ENCODE data around the gene PPAN. TPM values are rescaled to one million over a fixed set of nuclear protein-coding genes. Genes with fewer than 3 reads are reported as not detected.
A peak's percentile ranks its signal among the peaks of the same experiment; 100 is the strongest.

The PPAN gene
- total RNA-seq, 1 donor, result 19.2 TPM

DNA sequence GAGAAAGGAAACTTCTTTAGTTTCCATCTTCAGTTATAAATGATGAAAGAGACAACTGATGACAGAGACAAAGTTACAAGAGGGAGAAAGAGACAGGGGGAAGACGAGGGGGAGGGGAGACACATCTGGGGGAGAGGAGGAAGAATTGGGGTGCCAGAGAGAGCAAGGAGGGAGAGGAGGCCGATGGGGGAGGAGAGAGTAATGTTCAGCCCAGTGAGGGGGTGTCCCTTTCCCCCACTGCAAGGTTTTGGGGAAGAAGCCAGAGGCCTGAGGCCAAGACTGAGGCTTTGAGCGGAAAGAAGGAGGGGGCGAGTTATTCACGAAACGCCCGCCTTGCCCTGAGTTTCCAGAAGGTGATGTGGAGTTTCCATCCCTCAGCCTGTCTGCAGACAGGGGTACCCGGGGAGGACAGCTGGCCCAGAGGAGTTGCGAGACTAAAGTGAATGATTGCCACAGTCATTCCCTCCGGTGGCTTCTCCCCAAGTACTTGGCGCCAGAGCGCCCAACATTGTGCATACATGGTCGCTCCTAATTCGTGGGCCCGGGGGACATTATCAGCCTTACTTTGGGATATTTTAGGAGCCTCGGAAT lies 558 bp upstream of the PPAN start:
- H3K36me3 ChIP-seq (ENCODE audit: insufficient read depth, low read length), result peaks cover 30% of the 10 kb centered on the region
- peaks cover 10% of the 10 kb centered on the region for H3K4me1 ChIP-seq (ENCODE audit: insufficient read depth, low read length)
- peak overlapping the region; percentile 94 for H3K4me2 ChIP-seq (ENCODE audit: insufficient read depth, low read length)
- H3K27ac ChIP-seq (ENCODE audit: low read depth, low read length), result no peak overlapping the region
- peak overlapping the region; percentile 93 for H3K4me3 ChIP-seq (ENCODE audit: insufficient read depth, low read length)
- no peak for TF ChIP-seq CTCF (IDR thresholded peaks at IDR 0.05; ENCODE audit: extremely low read depth, low read depth, low read length)
- no peak for DNase-seq (ENCODE audit: insufficient read length, low spot score, missing footprints)
- H2AFZ ChIP-seq (ENCODE audit: low read length), result peak overlapping the region; percentile 48
- peaks cover 29% of the 10 kb centered on the region for H3K79me2 ChIP-seq (ENCODE audit: insufficient read depth, low read length)
- H3K27me3 ChIP-seq (ENCODE audit: insufficient read depth, low read length), result no peaks in the 10 kb centered on the region
- no peaks in the 10 kb centered on the region for H3K9me3 ChIP-seq (ENCODE audit: low read depth, low read length)
- H4K20me1 ChIP-seq (ENCODE audit: insufficient read depth, low read length), result peaks cover 2% of the 10 kb centered on the region

GRCh38 chr19:10107254-10107653 lies 1.1 kb downstream of the PPAN start:
- peak overlapping the region; percentile 93 for H3K4me3 ChIP-seq (ENCODE audit: insufficient read depth, low read length)
- peak; percentile 61 for DNase-seq (ENCODE audit: insufficient read length, low spot score, missing footprints)
- no peaks in the 10 kb centered on the region for H3K27me3 ChIP-seq (ENCODE audit: insufficient read depth, low read length)
- no peak overlapping the region for H2AFZ ChIP-seq (ENCODE audit: low read length)
- no peak for TF ChIP-seq CTCF (IDR thresholded peaks at IDR 0.05; ENCODE audit: extremely low read depth, low read depth, low read length)
- peak overlapping the region; percentile 88 for H3K27ac ChIP-seq (ENCODE audit: low read depth, low read length)
- peaks cover 6% of the 10 kb centered on the region for H4K20me1 ChIP-seq (ENCODE audit: insufficient read depth, low read length)
- H3K4me2 ChIP-seq (ENCODE audit: insufficient read depth, low read length), result peak overlapping the region; percentile 94
- peaks cover 39% of the 10 kb centered on the region for H3K36me3 ChIP-seq (ENCODE audit: insufficient read depth, low read length)
- peaks cover 10% of the 10 kb centered on the region for H3K4me1 ChIP-seq (ENCODE audit: insufficient read depth, low read length)
- peaks cover 29% of the 10 kb centered on the region for H3K79me2 ChIP-seq (ENCODE audit: insufficient read depth, low read length)
- H3K9me3 ChIP-seq (ENCODE audit: low read depth, low read length), result no peaks in the 10 kb centered on the region

GRCh38 chr19:10107817-10108367 lies 1.7 kb downstream of the PPAN start:
- H3K27me3 ChIP-seq (ENCODE audit: insufficient read depth, low read length), result no peaks in the 10 kb centered on the region
- H3K4me3 ChIP-seq (ENCODE audit: insufficient read depth, low read length), result no peak overlapping the region
- DNase-seq (ENCODE audit: insufficient read length, low spot score, missing footprints), result peak; percentile 13
- H3K36me3 ChIP-seq (ENCODE audit: insufficient read depth, low read length), result peaks cover 39% of the 10 kb centered on the region
- peaks cover 6% of the 10 kb centered on the region for H4K20me1 ChIP-seq (ENCODE audit: insufficient read depth, low read length)
- H3K4me2 ChIP-seq (ENCODE audit: insufficient read depth, low read length), result no peak overlapping the region
- no peaks in the 10 kb centered on the region for H3K9me3 ChIP-seq (ENCODE audit: low read depth, low read length)
- no peak for TF ChIP-seq CTCF (IDR thresholded peaks at IDR 0.05; ENCODE audit: extremely low read depth, low read depth, low read length)
- peaks cover 29% of the 10 kb centered on the region for H3K79me2 ChIP-seq (ENCODE audit: insufficient read depth, low read length)
- peaks cover 10% of the 10 kb centered on the region for H3K4me1 ChIP-seq (ENCODE audit: insufficient read depth, low read length)
- H3K27ac ChIP-seq (ENCODE audit: low read depth, low read length), result no peak overlapping the region
- no peak overlapping the region for H2AFZ ChIP-seq (ENCODE audit: low read length)

DNA sequence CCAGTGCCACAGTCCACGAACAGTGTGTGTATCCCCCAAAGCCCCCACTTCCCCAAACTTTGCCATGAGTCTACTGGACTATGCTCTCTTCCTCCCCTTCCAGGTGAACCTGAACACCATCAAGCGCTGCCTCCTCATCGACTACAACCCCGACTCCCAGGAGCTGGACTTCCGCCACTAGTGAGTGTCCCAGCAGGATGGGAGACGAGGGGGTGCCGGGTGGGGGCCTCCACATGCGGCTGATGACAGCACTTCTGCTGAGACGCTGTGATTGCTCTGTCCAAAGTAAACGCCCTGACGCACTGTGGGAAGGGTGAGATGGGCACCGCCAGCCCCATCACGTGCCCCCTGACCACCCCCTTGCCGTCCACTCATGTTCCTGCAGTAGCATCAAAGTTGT lies 3.4 kb downstream of the PPAN start:
- H3K79me2 ChIP-seq (ENCODE audit: insufficient read depth, low read length), result peaks cover 29% of the 10 kb centered on the region
- no peak overlapping the region for H3K27ac ChIP-seq (ENCODE audit: low read depth, low read length)
- H3K27me3 ChIP-seq (ENCODE audit: insufficient read depth, low read length), result no peaks in the 10 kb centered on the region
- H3K4me1 ChIP-seq (ENCODE audit: insufficient read depth, low read length), result peaks cover 10% of the 10 kb centered on the region
- H3K4me3 ChIP-seq (ENCODE audit: insufficient read depth, low read length), result no peak overlapping the region
- DNase-seq (ENCODE audit: insufficient read length, low spot score, missing footprints), result peak; percentile 54
- no peak overlapping the region for H2AFZ ChIP-seq (ENCODE audit: low read length)
- no peaks in the 10 kb centered on the region for H3K9me3 ChIP-seq (ENCODE audit: low read depth, low read length)
- peaks cover 43% of the 10 kb centered on the region for H3K36me3 ChIP-seq (ENCODE audit: insufficient read depth, low read length)
- no peak overlapping the region for H3K4me2 ChIP-seq (ENCODE audit: insufficient read depth, low read length)
- peaks cover 6% of the 10 kb centered on the region for H4K20me1 ChIP-seq (ENCODE audit: insufficient read depth, low read length)
- no peak for TF ChIP-seq CTCF (IDR thresholded peaks at IDR 0.05; ENCODE audit: extremely low read depth, low read depth, low read length)
